ENCODE results near the gene SLC6A8.

GRCh38 chrX:153657161-153657560 lies 30.6 kb upstream of the SLC6A8 start:
- TF ChIP-seq, protein P1, sequence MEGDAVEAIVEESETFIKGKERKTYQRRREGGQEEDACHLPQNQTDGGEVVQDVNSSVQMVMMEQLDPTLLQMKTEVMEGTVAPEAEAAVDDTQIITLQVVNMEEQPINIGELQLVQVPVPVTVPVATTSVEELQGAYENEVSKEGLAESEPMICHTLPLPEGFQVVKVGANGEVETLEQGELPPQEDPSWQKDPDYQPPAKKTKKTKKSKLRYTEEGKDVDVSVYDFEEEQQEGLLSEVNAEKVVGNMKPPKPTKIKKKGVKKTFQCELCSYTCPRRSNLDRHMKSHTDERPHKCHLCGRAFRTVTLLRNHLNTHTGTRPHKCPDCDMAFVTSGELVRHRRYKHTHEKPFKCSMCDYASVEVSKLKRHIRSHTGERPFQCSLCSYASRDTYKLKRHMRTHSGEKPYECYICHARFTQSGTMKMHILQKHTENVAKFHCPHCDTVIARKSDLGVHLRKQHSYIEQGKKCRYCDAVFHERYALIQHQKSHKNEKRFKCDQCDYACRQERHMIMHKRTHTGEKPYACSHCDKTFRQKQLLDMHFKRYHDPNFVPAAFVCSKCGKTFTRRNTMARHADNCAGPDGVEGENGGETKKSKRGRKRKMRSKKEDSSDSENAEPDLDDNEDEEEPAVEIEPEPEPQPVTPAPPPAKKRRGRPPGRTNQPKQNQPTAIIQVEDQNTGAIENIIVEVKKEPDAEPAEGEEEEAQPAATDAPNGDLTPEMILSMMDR (IDR thresholded peaks at IDR 0.05; ENCODE audit: borderline replicate concordance, extremely low read depth, low read length, poor library complexity, severe bottlenecking): no peak
- TF ChIP-seq EZH2 (IDR thresholded peaks at IDR 0.05; ENCODE audit: borderline replicate concordance, low read depth, low read length, severe bottlenecking): no peak

Data from DND-41 (cell line).